Ascending aorta (tissue), 2 donors: ENCODE results near the gene MXRA7. TPM values are rescaled to one million over a fixed set of nuclear protein-coding genes. Genes with fewer than 3 reads are reported as not detected.
"Not testable (repeated sequence)": the region's sequence is repeated elsewhere in the genome, so short reads cannot be mapped to it uniquely, and the experiment has no call there.

ENCODE experiments used
- DNase-seq, 2 donors: peaks; one replicate each; pipeline ENCODE4 v3.0.0-alpha.2; 2019; ENCODE audit warnings: low spot score in 2 of 2
- H3K27ac ChIP-seq, 2 donors: fragments of 200-600 bp; sonication (generic); one replicate each; pipeline ENCODE4 v1.5.1; 2016 to 2017; ENCODE audit warnings: mild to moderate bottlenecking in 1 of 2
- H3K27me3 ChIP-seq: fragments of 200-600 bp; sonication (generic); one replicate; pipeline ENCODE4 v1.5.1; 2017
- H3K36me3 ChIP-seq, 2 donors: fragments of 200-600 bp; sonication (generic); one replicate each; pipeline ENCODE4 v1.5.1; 2016
- H3K4me1 ChIP-seq, 2 donors: fragments of 200-600 bp; sonication (generic); one replicate each; pipeline ENCODE4 v1.5.1; 2016 to 2017; ENCODE audit warnings: mild to moderate bottlenecking in 1 of 2
- H3K4me3 ChIP-seq, 2 donors: fragments of 200-600 bp; sonication (generic); one replicate each; pipeline ENCODE4 v1.5.1; 2016 to 2017; ENCODE audit warnings: mild to moderate bottlenecking in 1 of 2
- H3K9me3 ChIP-seq, 2 donors: fragments of 200-600 bp; sonication (generic); one replicate each; pipeline ENCODE4 v1.5.1; 2016
- CTCF ChIP-seq, 3 experiments: fragments of 200-600 bp in 2 of 3; fragments of 450-650 bp in 1 of 3; sonication (generic) in 2 of 3; IDR thresholded peaks; one replicate each; pipeline ENCODE4 v1.5.1; 2016 to 2019; ENCODE audit warnings: antibody characterized with exemption in 3 of 3, mild to moderate bottlenecking in 1 of 3, moderate library complexity in 1 of 3
- intact Hi-C: fragments of 100-400 bp; cut with DNase I; formaldehyde crosslinking; loops from one replicate; pipeline ENCODE4 v1.15.1; 2023
- total RNA-seq: library from RNA; depleted of rRNA; stranded (reverse); fragments of >200 nt; gene quantifications from one replicate; pipeline ENCODE4 v1.1.0, GENCODE V29; 2016

Gene MXRA7
- total RNA-seq, 1 donor from 2014 or later, result 122 TPM

- intact Hi-C loops, result no loop called here
- no peak for DNase-seq
- Histone ChIP-seq H3K27me3 (no peaks in the 10 kb centered on the region), H3K36me3 (no peaks in the 10 kb centered on the region), H3K9me3 (peaks cover 0 to 7% of the 10 kb centered on the region in 2 donors), H3K27ac (no peak overlapping the region), H3K4me3 (no peak overlapping the region), H3K4me1 (no peaks in the 10 kb centered on the region)
- TF ChIP-seq CTCF (IDR thresholded peaks at IDR 0.05), result no peak
These were observed 69.3 kb downstream of the MXRA7 start for GRCh38 chr17:76641501-76641900.

GRCh38 chr17:76640550-76641380, 70.0 kb downstream of the MXRA7 start:
- Histone ChIP-seq H3K27ac (no peak overlapping the region), H3K9me3 (no peaks in the 10 kb centered on the region), H3K27me3 (no peaks in the 10 kb centered on the region), H3K4me1 (no peaks in the 10 kb centered on the region), H3K4me3 (no peak overlapping the region), H3K36me3 (no peaks in the 10 kb centered on the region)
- TF ChIP-seq CTCF (IDR thresholded peaks at IDR 0.05), result no peak
- intact Hi-C loops, result no loop called here
- no peak for DNase-seq

- TF ChIP-seq CTCF (IDR thresholded peaks at IDR 0.05), result no peak
- DNase-seq, result no peak
- intact Hi-C loops, result no loop called here
These were observed 72.5 kb downstream of the MXRA7 start for GRCh38 chr17:76638263-76638662.

GRCh38 chr17:76636486-76637206, 74.1 kb downstream of the MXRA7 start:
- H3K9me3 ChIP-seq, H3K27me3 ChIP-seq, DNase-seq, H3K4me3 ChIP-seq, H3K27ac ChIP-seq, intact Hi-C loops, H3K4me1 ChIP-seq, H3K36me3 ChIP-seq: not testable (repeated sequence)

More at GRCh38 chr17:76638263-76638662, 72.5 kb downstream of the MXRA7 start:
- H3K27me3 ChIP-seq, result no peaks in the 10 kb centered on the region
- H3K27ac ChIP-seq, result no peak overlapping the region
- H3K9me3 ChIP-seq, result no peaks in the 10 kb centered on the region
- no peak overlapping the region for H3K4me3 ChIP-seq
- H3K4me1 ChIP-seq, result no peaks in the 10 kb centered on the region
- H3K36me3 ChIP-seq, result no peaks in the 10 kb centered on the region

- Histone ChIP-seq H3K27ac (no peak overlapping the region), H3K9me3 (no peaks in the 10 kb centered on the region), H3K4me3 (no peak overlapping the region), H3K27me3 (no peaks in the 10 kb centered on the region), H3K36me3 (no peaks in the 10 kb centered on the region), H3K4me1 (no peaks in the 10 kb centered on the region)
- TF ChIP-seq CTCF (IDR thresholded peaks at IDR 0.05), result no peak
- intact Hi-C loops, result no loop called here
- no peak for DNase-seq
These were observed 75.0 kb downstream of the MXRA7 start for GRCh38 chr17:76635659-76636360.

GRCh38 chr17:76635039-76635438, 75.7 kb downstream of the MXRA7 start:
- DNase-seq, result no peak
- H3K36me3 ChIP-seq, result no peaks in the 10 kb centered on the region
- H3K9me3 ChIP-seq, result no peaks in the 10 kb centered on the region
- intact Hi-C loops, result no loop called here
- no peaks in the 10 kb centered on the region for H3K4me1 ChIP-seq
- no peak for TF ChIP-seq CTCF (IDR thresholded peaks at IDR 0.05)
- H3K4me3 ChIP-seq, result no peak overlapping the region
- H3K27me3 ChIP-seq, result no peaks in the 10 kb centered on the region
- no peak overlapping the region for H3K27ac ChIP-seq
